Measurements from ENCODE around the gene FAM25C. TPM values are rescaled to one million over a fixed set of nuclear protein-coding genes. Genes with fewer than 3 reads are reported as not detected.
"Not testable (repeated sequence)": the region's sequence is repeated elsewhere in the genome, so short reads cannot be mapped to it uniquely, and the experiment has no call there.

Gene FAM25C
- total and polyA plus RNA-seq, 2 donors, result not detected

DNA sequence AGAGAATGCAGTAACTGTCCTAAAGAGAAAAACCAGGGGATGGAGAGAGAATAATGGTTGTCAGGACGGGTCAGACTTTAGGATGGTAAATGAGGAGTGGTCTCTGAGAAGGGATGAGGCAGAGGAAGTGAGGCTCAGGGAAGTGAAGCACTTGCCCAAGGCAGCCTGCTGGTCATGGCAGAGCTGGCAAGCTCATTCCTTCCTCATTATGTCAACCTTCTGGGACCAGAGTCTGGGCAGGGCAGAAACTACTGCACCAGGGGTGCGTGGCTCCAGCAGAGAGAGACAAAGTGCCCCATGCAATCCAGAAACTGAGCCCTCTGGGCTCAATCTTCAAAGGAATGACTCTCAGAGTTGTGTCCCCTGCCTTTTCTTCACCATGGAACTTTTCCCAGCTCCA lies 27.5 kb downstream of the FAM25C start:
- not testable (repeated sequence) for DNase-seq (ENCODE audit: extremely low spot score); H3K4me1 ChIP-seq (ENCODE audit: insufficient read depth); H3K4me3 ChIP-seq (ENCODE audit: low read depth, low read length); H3K27ac ChIP-seq (ENCODE audit: low read depth); H3K36me3 ChIP-seq (ENCODE audit: insufficient read depth)
- WGBS, result 80% methylated on average over 1 of the region's 2 CpGs

DNA sequence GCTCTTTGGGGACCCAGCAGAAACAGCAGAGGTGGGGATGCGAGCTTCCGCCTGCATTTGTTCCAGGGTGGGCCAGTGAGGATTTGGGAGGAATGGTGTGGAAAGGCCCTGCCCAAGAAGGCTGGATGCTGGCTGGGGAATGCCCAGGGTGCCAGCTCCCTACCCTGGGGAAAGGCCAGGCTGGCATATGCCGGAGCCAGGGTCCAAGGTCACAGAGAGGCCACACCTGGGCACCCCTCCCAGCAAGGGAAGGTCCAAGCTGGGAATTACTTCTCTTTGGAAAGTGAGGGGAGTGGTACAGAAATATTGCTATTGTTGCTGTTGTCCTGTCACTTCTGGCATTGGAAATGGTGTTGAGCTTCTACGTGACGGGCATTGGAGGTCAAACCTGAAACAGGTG lies 28.0 kb downstream of the FAM25C start:
- not testable (repeated sequence) for DNase-seq (ENCODE audit: extremely low spot score); H3K4me1 ChIP-seq (ENCODE audit: insufficient read depth); H3K36me3 ChIP-seq (ENCODE audit: insufficient read depth); H3K4me3 ChIP-seq (ENCODE audit: low read depth, low read length); H3K27ac ChIP-seq (ENCODE audit: low read depth)
- no CpG with 5 or more reads among the region's 5 CpGs for WGBS

DNA sequence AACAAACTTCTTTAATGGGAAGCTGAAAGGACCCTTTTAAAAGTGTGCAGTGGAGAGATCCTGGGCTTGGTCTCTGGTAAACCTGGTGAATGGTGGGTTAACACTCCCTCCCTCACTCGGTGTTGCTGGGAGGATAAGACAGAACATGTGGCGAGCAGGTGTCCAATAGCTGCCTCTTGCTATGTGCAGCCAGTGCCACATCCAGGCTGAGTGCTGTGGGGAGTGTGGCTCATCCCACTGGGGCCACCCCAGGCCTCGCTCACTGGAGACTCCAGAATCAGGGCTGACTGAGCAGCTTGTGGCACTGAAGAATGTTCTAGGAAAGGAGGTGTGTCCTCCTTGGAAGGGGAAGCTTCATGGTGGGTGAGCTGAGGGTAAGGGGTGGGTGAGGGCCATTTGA lies 29.5 kb downstream of the FAM25C start:
- 78% methylated on average over 3 of the region's 3 CpGs for WGBS
- H3K4me3 ChIP-seq (ENCODE audit: low read depth, low read length); DNase-seq (ENCODE audit: extremely low spot score); H3K36me3 ChIP-seq (ENCODE audit: insufficient read depth); H3K4me1 ChIP-seq (ENCODE audit: insufficient read depth); H3K27ac ChIP-seq (ENCODE audit: low read depth): not testable (repeated sequence)

DNA sequence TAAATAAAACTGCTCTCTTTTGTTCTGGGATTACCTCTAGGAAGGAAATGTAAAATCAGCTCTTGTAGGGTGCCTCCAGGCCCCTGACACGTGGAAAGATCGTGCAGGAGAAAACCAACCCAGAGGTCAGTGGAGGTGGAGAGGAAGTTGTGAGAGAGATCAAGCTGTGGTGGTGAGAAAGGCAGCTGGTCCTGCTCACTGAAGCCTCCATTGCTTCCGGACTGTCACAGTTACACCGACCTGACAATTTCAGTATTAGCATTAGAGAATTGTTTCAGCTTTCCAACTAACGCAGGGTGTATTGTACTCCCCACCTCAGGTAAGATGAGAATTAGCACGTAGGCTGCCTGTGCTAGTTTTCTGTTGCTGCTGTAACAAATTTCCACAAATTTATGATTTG lies 30.6 kb downstream of the FAM25C start:
- 83% methylated on average over 5 of the region's 6 CpGs for WGBS
- not testable (repeated sequence) for H3K4me1 ChIP-seq (ENCODE audit: insufficient read depth); H3K36me3 ChIP-seq (ENCODE audit: insufficient read depth); H3K4me3 ChIP-seq (ENCODE audit: low read depth, low read length); DNase-seq (ENCODE audit: extremely low spot score); H3K27ac ChIP-seq (ENCODE audit: low read depth)

DNA sequence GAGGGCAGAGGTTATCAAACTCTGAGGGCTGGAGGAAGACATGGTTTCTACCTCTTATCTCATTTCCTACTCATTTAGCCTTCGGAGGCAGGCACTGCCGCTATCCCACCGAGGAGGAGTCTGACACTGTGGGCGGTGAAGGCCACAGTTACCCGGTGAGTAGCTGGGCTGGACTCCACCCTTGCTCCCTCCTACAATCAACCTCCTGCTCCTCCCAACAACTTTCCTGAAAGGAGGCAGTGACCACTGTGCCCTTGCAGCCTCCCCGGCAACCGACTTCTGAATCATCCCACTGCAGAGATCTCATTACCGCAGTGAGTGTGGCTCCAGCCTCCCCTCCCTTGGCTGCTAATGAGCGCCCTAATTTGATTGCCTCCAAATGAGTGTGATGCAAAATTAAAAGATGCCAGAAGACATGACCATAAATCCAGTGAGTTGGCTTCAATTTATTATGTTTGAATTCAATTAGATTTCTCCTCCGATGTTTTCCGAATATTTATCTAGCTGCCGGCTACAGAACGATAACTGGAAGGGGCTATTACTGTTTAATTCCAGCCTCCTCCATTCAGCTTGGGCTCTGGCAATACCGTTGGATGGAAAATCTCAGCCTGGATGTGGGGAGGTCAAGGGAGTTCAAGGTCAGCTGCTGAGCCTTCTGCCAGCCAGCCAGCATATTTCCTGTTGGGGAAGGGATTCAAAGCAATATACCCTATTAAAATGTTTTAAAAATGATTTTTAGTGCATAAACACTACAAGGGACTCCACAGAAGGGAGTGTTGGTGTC lies 35.1 kb downstream of the FAM25C start:
- H3K4me1 ChIP-seq (ENCODE audit: insufficient read depth); H3K4me3 ChIP-seq (ENCODE audit: low read depth, low read length); H3K27ac ChIP-seq (ENCODE audit: low read depth); H3K36me3 ChIP-seq (ENCODE audit: insufficient read depth); DNase-seq (ENCODE audit: extremely low spot score): not testable (repeated sequence)
- WGBS, result 23% methylated on average over 5 of the region's 14 CpGs

DNA sequence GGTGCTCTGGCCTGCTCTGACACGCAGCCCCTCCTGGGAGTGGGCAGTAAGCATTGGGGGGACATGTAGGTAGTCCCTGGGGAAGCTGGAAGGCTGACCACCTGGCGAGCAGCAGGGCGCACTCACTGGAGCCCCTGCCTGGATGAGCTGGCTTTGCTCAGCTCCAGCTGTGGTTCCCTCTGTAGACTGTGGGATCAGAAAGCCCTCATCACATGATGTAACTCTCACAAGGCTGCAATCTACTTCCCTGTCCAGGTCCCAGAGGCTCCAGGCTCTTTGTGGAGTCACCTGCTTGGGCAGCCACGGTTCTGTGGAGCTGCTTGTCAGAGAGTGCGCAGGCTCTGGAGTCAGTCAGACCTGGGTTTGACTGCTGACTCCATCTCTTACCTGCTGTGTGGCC lies 36.8 kb downstream of the FAM25C start:
- H3K27ac ChIP-seq (ENCODE audit: low read depth); H3K36me3 ChIP-seq (ENCODE audit: insufficient read depth); DNase-seq (ENCODE audit: extremely low spot score); H3K4me1 ChIP-seq (ENCODE audit: insufficient read depth); H3K4me3 ChIP-seq (ENCODE audit: low read depth, low read length): not testable (repeated sequence)
- WGBS, result no CpG with 5 or more reads among the region's 5 CpGs

DNA sequence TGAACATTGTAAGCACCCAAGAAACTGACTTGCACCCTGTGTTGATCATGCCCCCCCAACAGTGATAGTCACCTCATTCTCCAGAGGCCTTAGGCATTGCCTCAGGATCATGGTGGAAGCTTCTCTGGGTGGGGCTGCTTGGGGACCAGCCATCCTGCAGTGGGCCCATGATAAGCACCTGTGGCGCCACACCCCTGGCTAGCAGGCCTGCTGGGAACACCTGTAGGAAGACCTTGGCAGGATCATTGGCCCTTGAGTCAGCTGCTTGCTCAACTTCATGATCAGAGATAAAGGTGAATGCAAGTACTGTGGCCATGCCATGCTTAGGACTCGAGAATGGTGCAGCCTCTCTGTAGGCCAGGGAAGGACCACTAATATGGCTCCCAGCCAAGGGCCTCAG lies 38.9 kb downstream of the FAM25C start:
- not testable (repeated sequence) for H3K27ac ChIP-seq (ENCODE audit: low read depth); H3K36me3 ChIP-seq (ENCODE audit: insufficient read depth); DNase-seq (ENCODE audit: extremely low spot score); H3K4me3 ChIP-seq (ENCODE audit: low read depth, low read length); H3K4me1 ChIP-seq (ENCODE audit: insufficient read depth)
- WGBS, result no CpG with 5 or more reads among the region's 2 CpGs

DNA sequence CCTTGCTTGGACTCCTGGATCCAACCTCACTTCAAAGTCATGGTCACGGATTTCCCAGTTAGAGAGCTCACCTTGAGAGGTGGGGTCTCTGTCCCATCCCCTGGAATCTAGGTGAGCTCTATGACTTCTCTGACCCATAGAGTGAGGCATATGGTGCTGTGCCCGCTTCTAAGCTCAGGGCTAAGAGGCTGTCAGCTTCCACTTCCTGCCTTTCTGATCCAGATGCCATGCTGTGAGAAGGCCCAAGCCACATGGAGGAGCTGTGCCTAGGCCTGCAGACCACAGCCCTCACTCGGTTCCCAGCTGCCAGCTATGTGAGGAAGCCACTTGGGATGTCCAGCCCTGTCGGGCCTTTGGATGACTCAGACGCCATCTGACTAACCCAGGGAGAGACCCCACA lies 39.9 kb downstream of the FAM25C start:
- DNase-seq (ENCODE audit: extremely low spot score); H3K4me1 ChIP-seq (ENCODE audit: insufficient read depth); H3K4me3 ChIP-seq (ENCODE audit: low read depth, low read length); H3K36me3 ChIP-seq (ENCODE audit: insufficient read depth); H3K27ac ChIP-seq (ENCODE audit: low read depth): not testable (repeated sequence)
- 88% methylated on average over 4 of the region's 5 CpGs for WGBS

DNA sequence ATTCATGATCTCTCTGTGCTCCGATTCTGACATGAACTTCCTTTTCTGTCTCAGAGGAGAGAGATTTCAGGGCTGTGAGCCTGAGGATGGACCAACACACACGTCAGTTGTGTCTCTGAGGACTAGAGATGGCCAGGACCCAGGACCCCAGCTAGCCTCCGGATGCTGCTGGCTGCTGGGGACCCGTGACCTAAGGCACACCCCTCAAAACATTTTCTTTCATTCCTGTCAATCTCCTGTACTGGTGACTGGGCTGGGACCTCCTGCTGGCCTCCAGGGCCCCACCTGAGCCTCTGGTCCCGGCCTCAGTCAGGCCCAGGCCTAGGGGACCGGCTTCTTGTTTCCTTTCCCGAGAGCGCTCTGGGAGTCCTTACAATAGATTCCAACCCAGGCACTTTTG lies 42.4 kb downstream of the FAM25C start:
- not testable (repeated sequence) for H3K4me3 ChIP-seq (ENCODE audit: low read depth, low read length); DNase-seq (ENCODE audit: extremely low spot score); H3K4me1 ChIP-seq (ENCODE audit: insufficient read depth); H3K36me3 ChIP-seq (ENCODE audit: insufficient read depth); H3K27ac ChIP-seq (ENCODE audit: low read depth)
- WGBS, result 86% methylated on average over 8 of the region's 8 CpGs

DNA sequence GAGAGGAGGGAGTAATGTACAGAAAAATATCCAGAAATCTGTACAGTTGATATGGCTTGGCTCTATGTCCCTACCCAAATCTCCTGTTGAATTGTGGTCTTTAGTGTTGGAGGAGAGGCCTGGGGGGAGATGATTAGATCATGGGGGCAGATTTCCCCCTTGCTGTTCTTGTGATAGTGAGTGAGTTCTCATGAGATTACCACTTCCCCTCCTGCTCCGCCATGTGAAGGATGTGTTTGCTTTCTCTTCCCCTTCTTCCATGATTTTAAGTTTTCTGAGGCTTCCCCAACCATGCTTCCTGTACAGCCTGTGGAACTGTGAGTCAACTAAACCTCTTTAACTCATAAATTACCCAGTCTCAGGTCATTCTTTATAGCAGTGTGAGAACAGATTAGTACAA lies 52.2 kb downstream of the FAM25C start:
- 85% methylated on average over 1 of the region's 1 CpG for WGBS
- H3K36me3 ChIP-seq (ENCODE audit: insufficient read depth); DNase-seq (ENCODE audit: extremely low spot score); H3K4me1 ChIP-seq (ENCODE audit: insufficient read depth); H3K4me3 ChIP-seq (ENCODE audit: low read depth, low read length); H3K27ac ChIP-seq (ENCODE audit: low read depth): not testable (repeated sequence)

Small RNA genes within 50 kb of the gene (small RNA-seq; reads per million reads assigned to genes)
- not detected for gene RNA5SP315

Other genes starting within 250 kb of the FAM25C start
- 1.8 TPM for gene SYT15B, start 236.2 kb downstream of the FAM25C start, total RNA-seq
- 6.7 TPM for gene SYT15B, start 236.2 kb downstream of the FAM25C start, polyA plus RNA-seq
- gene NPY4R2, start 81.1 kb downstream of the FAM25C start, total RNA-seq, result 0.16 TPM
- gene NPY4R2, start 81.1 kb downstream of the FAM25C start, polyA plus RNA-seq, result not detected

Measured in urinary bladder (tissue), 4 donors.